Measurements from ENCODE around the gene CRISP3.
"Not testable (repeated sequence)": the region's sequence is repeated elsewhere in the genome, so short reads cannot be mapped to it uniquely, and the experiment has no call there.

Gene CRISP3, protein sequence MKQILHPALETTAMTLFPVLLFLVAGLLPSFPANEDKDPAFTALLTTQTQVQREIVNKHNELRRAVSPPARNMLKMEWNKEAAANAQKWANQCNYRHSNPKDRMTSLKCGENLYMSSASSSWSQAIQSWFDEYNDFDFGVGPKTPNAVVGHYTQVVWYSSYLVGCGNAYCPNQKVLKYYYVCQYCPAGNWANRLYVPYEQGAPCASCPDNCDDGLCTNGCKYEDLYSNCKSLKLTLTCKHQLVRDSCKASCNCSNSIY

DNA sequence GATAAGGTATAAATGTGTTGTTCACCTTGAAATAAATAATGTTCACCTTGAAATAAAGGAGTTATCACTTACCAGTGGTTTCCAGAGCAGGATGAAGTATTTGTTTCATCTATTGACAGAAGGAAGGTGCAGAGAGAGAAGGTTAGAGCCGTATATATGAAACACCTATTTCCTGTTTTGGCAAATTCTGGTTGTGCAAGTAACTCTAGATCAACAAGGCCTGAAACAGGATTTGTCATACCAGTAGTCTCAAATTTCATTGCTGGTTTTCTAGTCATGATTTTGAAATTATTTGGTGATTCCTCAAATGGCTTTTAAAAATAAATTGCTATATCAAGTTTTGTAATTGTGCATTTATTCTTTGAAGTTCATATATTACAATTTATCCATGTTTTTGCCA, at the start of gene CRISP3:
TSS of gene CRISP3 (minus strand) at position 130 of the 400 bp plus-strand sequence. CDS start at position 109, 21 bp downstream.
- DNase-seq (ENCODE audit: low read depth, low spot score), result no peak

DNA sequence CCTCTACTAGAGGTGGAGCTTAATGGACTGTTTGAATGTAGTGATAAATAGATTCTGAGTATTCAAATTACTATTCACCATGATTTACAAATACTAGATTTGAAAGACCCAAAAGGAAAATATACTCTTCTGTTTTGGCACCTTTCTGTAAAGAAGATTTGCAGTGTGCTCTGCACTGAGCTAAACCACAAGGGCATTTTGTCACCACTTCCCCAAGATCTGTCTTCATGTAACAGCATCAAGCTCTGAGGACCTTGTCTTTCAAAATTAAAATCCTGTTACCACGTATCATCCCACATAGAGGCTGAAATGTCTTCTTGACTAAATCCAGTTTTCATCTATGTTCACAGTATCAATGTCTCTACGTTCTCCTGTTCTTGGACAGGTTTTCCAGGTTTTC, 46.2 kb upstream of the CRISP3 start:
- DNase-seq (ENCODE audit: low read depth, low spot score), result no peak

DNA sequence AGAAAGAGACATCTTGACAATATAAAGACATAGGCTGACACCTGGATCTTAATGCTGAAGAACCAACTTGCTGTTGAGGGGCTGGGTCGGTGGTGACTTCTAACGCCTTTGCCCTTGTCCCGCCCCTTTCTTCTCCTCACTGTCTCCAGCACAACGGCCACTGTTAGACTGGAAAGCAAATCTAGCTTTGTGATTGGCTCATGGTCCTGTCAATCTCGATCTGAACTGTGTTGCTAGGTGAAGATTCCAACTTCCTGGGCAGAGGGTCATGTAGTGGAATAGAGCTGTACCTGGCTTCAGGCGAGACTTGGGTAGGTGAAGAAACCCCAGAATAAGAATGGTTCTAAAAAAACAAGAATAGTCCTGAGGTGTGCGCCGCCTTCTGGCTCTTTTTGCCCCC, 43.0 kb upstream of the CRISP3 start, which contains the start of gene PGK2:
TSS of gene PGK2 (minus strand) at position 110 of the 400 bp plus-strand sequence. CDS start at position 12, 98 bp downstream.
- no peak for DNase-seq (ENCODE audit: low read depth, low spot score)

DNA sequence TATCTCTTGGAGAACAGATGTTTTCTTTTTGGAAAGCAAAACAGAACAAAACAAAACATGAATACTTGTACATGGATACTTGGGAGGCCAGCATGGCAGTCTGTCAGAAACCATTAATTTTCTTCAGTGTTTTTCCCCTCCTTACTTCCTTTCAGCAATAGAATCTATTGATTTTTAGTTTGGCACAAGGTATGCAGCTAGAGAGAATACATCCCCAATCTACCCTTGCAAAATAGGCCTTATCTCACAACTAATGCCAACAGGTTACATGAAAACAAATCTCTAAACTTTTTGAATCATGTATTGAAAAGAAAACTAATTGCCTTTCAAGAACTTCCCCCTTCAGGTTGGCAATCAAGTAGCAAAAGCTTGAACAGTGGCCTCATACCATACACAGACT, 40.1 kb upstream of the CRISP3 start:
- DNase-seq (ENCODE audit: low read depth, low spot score), result no peak

DNA sequence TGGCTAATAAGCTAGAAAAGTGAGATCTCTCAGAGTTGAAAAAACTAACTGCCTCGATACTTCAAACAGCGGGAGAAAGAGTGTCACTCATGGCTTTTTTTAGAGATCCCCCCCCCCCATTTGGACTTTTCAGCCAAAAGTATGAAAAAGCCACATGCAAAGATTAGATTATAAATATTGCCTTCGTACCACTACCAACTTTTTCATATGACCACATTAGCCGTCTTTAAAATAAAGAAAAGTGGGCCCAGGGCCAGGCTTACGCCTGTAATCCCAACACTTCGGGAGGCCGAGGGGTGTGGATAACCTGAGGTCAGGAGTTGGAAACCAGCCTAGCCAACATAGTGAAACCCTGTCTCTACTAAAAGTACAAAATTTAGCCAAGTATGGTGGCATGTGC, 38.5 kb upstream of the CRISP3 start:
- DNase-seq (ENCODE audit: low read depth, low spot score), result no peak

DNA sequence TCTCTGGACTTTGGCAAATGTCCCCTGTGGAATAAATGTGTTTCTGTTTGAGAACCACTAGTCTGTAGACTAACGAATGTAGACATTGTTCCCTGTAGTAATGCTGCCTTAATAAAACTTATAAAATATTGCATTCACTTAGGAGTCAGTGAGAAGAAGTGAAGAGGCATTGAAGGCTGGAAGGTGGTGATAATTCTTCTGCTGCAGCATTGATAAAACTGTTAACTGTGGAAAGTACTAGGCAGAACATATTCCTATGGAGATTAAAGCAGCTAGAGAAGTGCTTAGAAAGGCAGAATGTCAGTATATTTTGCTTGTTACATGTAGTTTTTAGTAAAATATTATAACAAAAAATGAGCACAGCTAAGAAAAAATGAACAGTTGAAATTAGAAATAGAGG, 38.1 kb upstream of the CRISP3 start:
- DNase-seq (ENCODE audit: low read depth, low spot score), result no peak

DNA sequence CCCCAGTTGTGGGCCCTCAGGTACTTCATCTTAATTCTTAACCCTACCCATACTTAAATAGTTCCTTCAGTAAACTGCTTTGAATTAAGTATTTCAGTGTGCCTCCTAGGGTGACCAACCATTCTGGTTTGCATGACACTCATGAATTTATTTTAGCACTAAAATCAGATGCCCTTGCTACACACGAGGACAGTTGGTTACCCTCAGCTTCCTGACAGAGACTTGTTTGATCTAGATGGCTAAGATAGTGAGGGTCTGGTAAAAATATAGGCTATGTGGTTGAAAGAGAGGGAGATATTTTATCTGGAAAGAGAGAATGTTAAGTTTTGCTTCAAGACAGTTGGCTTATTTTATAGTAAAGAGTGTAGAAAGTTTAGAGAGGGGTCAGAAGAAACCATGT, 32.3 kb upstream of the CRISP3 start:
- no peak for DNase-seq (ENCODE audit: low read depth, low spot score)

DNA sequence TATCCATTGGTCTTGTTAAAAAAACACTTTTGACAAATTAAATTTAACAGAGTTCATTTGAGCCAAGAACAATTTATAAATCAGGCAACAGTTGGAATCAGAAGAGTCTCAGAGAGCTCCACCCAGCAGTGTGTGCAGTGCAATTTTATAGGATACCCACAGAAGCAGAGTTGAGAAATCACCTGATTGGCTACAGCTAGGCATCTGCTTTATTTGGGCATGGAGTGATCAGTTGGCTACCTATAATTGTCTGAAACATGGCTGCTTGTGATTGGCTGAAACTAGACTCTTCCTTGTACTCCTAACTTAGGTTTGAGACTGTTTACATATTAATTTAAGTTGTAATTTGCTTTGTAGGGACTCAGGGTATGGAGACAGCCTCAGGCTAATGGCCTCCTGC, 30.9 kb upstream of the CRISP3 start:
- no peak for DNase-seq (ENCODE audit: low read depth, low spot score)

DNA sequence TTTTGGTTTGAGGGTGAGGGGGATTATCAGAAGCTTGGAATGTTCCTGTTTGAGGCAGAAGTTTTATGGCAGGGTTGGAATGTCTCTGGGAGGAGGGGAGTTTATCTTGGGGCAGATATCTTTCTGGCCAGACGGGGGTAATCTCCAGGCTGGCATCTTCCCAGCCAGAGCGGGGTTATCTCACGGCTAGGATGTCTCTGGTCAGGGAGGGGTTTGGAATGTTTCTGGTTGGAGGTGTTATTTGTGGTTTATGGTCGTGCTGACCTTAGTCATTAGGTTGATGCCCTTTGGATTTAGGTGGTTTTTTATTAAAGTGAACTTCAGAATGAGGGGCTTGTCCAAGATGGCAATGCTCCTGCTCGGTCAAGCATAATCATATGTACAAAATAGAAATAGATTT, 28.1 kb upstream of the CRISP3 start:
- no peak for DNase-seq (ENCODE audit: low read depth, low spot score)

DNA sequence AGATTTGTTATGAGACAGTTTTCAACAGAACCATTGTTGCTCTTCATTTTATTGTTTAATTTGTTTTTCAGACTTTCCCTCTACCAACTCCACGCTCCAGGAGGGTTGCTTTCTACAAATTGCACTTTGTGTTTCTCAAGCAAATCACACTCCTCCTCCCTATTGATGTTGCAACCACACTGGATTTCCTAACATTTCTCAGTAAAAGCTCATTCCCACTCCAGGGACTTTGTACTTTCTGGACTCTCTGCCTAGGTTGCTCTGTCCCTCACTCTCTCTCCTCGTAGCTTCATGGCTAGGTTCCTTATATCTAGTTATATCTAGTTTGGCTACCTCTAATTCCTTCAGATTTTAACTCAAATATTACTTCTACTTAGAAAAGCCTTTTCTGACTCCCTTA, 22.6 kb upstream of the CRISP3 start:
- no peak for DNase-seq (ENCODE audit: low read depth, low spot score)

DNA sequence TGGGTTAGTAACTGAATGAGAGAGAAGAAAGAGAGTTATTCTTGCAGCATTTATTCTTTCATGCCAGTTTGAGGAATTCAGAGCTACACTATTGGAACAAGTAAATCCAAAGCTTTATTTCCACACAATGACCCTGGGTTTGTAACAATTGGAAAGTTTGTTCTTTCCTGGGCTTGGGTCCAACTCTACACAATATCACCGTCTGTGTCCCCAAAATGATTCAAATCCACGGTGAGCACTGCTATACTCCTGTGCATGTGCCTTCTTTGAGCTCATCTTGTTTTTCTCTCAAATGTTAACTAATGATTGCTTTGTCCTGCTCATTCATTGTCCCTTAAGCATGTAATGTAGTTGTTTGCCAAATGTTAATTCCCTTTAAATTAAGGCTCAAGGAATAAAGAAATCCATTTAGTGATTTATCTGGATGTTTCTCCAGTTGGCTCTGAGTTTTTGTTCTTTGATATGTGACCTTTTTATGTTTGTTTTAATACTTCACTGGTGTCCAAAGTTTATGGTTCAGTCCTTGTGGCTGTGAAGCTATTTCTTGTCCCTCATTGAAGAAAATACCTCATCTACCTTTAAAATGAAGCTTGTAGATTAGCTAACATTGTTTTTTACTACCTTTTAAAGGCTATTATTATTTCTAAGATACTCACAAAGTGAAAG, 20.5 kb upstream of the CRISP3 start:
- DNase-seq (ENCODE audit: low read depth, low spot score), result no peak

DNA sequence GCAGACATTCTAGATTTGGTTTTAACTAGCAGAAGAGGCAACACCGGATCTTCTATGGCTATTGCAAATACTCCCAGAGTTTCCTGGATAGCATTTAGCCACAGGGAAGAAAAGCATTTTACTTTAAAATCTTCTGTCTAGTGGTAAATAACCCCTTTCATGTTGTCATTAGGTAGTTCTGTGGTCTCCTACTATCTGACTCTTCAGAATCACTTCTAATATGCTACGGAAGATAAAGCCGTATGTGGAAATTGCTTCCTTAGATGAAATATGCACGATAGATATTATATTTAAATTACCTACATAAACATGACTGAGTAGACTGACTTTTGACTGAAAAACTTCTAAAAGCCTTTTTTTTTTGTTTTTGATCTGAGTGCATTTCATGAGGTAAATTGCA, 759 bp downstream of the CRISP3 start:
- no peak for DNase-seq (ENCODE audit: low read depth, low spot score)

DNA sequence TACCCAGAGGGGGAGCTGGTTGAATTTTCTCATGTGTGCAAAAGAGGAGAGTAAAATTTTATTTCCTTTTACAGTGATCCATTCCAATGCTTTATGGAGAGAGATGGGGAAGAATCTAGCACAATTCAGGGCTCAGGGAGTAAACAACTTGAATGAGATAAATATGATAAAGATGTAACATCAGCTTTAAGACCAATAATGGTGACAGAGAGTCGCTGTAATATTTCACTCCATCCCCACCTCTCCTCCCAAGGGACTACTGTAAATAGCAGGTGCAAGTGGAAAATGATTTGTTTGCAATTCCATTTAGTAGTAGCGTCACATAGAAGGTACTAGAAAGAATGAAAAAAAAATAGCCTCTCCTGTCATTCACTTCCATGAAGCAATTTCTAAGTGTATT, 4.8 kb downstream of the CRISP3 start:
- DNase-seq (ENCODE audit: low read depth, low spot score), result no peak

DNA sequence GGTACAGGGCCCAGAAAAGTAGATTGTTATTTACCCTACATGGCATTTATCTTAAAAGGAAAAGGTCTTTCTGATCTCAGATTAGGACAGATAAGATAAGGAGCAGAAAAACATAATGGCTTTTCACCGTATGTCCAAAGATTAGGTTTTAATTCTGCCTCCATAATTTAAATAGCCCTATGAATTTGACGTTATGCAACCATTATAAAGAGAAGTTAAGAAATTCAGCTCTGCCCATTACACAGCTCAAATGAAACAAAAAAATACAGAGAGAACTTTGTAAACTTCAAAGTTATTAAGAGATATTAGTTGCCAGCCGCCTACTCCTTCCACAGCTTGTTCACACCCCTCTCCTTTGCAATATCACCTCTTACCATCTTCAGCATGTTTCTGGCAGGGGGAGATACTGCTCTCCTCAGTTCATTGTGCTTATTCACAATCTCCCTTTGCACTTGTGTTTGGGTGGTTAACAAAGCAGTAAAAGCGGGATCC, 8.1 kb downstream of the CRISP3 start:
- DNase-seq (ENCODE audit: low read depth, low spot score), result no peak

DNA sequence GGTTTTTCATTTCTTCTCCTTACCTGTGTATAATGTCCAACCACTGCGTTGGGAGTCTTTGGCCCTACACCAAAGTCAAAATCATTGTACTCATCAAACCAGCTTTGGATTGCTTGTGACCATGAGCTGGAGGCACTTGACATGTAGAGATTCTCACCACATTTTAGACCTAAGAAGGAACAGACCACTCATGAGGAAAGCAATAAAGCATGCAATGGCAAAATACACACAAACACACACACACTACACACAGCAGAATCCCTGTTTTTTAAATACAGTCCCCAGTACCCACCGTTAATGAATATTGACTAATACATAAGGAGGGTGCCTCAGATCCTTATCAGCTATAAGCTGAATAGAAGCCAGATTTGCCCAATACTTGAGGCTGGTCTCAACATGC, 10.5 kb downstream of the CRISP3 start:
- DNase-seq (ENCODE audit: low read depth, low spot score), result no peak

DNA sequence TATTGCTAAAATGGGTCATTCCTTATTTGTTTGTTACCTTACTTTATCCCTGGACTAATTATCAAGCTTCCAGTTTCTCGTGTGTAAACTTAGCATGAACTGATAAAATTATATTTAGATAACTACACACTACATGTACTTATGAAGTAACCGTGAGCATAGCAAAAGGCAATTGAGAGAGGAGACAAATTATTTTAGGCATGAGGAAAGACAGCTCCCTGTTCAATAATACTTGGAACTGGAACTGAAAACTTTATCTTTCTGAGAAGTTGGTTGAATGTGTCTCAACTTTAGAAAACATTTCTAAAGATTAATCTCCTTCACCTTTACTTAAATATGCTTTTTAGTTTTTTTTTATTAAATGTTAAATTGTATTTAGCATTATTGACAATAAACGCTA, 11.4 kb downstream of the CRISP3 start:
- DNase-seq (ENCODE audit: low read depth, low spot score), result no peak

DNA sequence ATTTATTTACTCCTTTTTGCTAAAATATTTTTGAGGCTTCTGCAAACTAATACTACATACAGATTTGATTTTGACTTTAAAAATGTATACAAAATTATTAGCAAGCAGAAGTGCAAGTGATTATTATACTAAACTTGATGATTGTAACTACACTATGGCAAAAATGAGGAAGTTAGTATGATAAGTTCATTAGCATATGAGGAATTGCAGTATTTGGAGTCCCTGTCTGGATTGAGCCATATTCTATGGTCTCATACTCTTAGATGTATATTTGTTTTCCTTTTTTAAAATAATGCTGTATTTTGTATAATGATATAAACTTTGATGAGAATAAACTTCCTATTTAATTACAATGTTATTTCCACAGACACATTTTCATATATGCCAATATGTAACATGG, 13.9 kb downstream of the CRISP3 start:
- DNase-seq (ENCODE audit: low read depth, low spot score), result no peak

DNA sequence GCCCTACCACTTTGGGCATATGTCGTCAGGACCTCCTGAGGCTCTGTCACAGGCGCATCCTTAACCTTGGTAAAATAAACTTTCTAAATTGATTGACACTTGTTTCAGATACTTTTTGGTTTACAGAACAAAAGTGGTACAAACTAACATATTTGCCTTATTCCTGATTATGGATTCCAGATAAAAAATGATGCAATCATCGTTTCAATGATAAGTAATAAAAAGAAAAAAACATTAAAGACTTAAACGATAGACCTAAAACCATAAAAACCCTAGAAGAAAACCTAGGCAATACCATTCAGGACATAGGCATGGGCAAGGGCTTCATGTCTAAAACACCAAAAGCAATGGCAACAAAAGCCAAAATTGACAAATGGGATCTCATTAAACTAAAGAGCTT, 20.3 kb downstream of the CRISP3 start:
- DNase-seq (ENCODE audit: low read depth, low spot score), result not testable (repeated sequence)

DNA sequence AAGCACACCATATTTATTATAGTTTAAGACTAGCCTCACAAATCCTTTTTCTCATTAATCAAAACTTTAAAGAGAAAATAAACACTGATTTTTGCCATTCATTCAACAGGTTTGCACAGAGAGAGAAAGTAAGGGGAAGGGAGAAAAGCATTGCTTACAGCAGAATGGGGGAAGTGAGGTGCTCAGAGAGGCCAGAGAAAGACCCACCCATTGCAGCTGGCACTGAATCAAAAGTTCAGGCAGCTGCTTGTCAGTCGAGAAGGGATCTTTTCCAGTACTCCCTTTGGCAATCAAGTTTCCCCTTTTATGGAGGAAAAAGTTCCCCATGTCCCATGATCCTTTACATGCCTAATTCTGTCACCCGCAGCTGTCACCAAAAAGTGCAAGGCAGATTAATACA, 22.9 kb downstream of the CRISP3 start:
- DNase-seq (ENCODE audit: low read depth, low spot score), result no peak

DNA sequence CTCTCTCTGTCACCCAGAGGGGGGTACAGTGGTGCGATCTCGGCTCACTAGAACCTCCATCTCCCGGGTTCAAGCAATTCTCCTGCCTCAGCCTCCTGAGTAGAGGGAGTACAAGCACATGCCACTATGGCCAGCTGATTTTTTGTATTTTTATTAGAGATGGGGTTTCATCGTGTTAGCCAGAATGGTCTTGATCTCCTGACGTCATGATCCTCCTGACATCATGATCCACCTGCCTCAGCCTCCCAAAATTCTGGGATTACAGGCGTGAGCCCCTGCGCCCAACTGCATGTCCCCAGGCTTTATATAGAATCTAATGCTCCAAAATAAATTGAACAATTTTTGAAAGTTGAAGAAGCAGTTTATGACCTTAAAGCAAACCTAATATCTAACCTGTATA, 23.8 kb downstream of the CRISP3 start:
- DNase-seq (ENCODE audit: low read depth, low spot score), result no peak

DNA sequence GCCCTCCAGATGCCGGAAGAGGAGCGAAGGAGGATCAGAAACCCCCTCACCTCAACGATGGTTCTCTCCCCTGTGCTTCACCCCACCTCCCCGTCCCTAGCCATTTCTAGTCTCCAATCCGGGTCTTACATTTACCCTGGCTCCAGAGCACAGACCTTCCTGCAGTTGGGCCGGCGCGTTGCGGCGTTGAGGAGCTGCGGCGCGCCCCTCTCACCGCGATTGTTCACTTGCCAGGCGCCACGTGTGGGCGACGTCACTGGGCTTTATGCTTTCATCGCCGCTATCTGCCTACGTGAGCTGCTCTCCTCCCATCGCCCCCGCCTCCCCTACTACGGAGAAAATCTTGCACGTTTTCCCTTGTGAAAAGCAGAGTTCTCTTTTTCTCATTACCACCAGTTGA, 30.8 kb downstream of the CRISP3 start, which contains the start of gene CRISP2:
TSS of gene CRISP2 (minus strand) at position 198 of the 400 bp plus-strand sequence. CDS start 4,347 bp downstream, outside the sequence.
- DNase-seq (ENCODE audit: low read depth, low spot score), result no peak

DNA sequence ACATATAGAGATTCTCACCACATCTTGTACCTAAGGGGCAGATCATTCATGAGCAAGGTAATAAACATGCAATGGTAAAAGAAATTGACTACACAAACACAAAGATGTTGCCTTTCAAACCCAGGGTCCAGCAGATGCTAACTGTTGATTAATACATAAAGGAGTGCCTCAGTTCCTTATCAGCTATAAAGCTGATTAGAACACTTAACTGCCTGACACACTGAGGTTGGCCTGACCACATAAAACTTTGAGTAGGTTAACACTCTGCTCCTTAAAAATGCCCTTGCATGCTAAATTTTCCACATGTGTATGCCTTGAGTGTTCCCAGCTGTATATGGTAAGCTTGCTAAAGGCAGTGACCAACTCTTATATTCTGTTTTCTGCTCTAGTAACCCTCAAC, 45.7 kb downstream of the CRISP3 start:
- no peak for DNase-seq (ENCODE audit: low read depth, low spot score)

DNA sequence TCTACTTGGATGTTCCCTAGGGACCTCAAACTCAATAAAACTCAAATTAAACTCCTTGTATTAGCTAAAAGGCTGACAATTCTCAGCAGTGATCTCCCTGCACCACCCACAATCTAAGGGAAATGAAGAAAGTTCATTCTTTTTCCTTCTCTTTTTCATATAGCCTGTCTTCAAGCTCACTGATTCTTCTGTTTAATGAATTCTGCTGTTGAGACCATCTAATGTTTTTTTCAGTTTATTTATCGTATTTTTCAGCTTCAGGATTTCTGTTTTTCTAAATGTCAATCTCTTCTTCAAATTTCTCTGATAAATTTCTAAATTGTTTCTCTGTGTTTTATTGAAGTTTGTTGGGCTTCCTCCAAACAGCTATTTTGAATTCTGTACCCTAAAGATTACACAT, 50.7 kb downstream of the CRISP3 start:
- DNase-seq (ENCODE audit: low read depth, low spot score), result no peak
